Stomach (tissue), 9 donors: ENCODE measurements around the gene THSD7A. TPM values are rescaled to one million over a fixed set of nuclear protein-coding genes. Genes with fewer than 3 reads are reported as not detected.

Experiments
- DNase-seq, 2 donors: peaks; one replicate each; pipeline versions ENCODE4 v3.0.0 to v3.0.0-alpha.2; 2013 to 2019
- H3K27ac ChIP-seq, 5 donors: fragments of 200-600 bp in 4 of 5; sonication (generic) in 4 of 5; one replicate each; pipeline ENCODE4 v1.5.1; 2013 to 2019; ENCODE audit warnings: mild to moderate bottlenecking in 1 of 5, moderate library complexity in 1 of 5
- H3K27me3 ChIP-seq, 3 donors: fragments of 200-600 bp; sonication (generic); one replicate each; pipeline ENCODE4 v1.5.1; 2017 to 2019; ENCODE audit warnings: mixed run types in 1 of 3
- H3K36me3 ChIP-seq, 4 donors: fragments of 200-600 bp; sonication (generic); 1 replicate in 3 of 4; 2 replicates in 1 of 4; pipeline ENCODE4 v1.5.1; 2016 to 2019
- H3K4me1 ChIP-seq, 4 donors: fragments of 200-600 bp; sonication (generic); one replicate each; pipeline ENCODE4 v1.5.1; 2016 to 2019
- H3K4me3 ChIP-seq, 4 donors: fragments of 200-600 bp; sonication (generic) in 3 of 4; one replicate each; pipeline ENCODE4 v1.5.1; 2016 to 2019; ENCODE audit warnings: mild to moderate bottlenecking in 1 of 4
- H3K9me3 ChIP-seq, 4 donors: fragments of 200-600 bp; sonication (generic); one replicate each; pipeline ENCODE4 v1.5.1; 2016 to 2019
- CTCF ChIP-seq, 7 experiments: fragments of 450-650 bp in 4 of 7; fragments of 200-600 bp in 3 of 7; sonication (generic) in 3 of 7; IDR thresholded peaks; one replicate each; pipeline ENCODE4 v1.5.1; 2016 to 2019; ENCODE audit warnings: antibody characterized with exemption in 7 of 7, control low read depth in 2 of 7, mild to moderate bottlenecking in 1 of 7
- EP300 ChIP-seq: sonication (generic); formaldehyde crosslinking; IDR thresholded peaks from one replicate; pipeline ENCODE4 v1.6.1; 2017; ENCODE audit warnings: antibody characterized with exemption
- POLR2A ChIP-seq, 4 donors: fragments of 450-650 bp; IDR thresholded peaks; one replicate each; pipeline ENCODE4 v1.6.1; 2016; ENCODE audit warnings: antibody characterized with exemption in 4 of 4, control low read depth in 2 of 4, mild to moderate bottlenecking in 1 of 4, moderate library complexity in 1 of 4
- POLR2AphosphoS5 ChIP-seq, 3 donors: sonication (generic); formaldehyde crosslinking; IDR thresholded peaks; one replicate each; pipeline ENCODE4 v1.6.1; 2016; ENCODE audit warnings: antibody characterized with exemption in 3 of 3
- WGBS, 5 donors: extraction: QIAGEN DNeasy Blood & Tissue Kit in 3 of 5; methylation state at CpG; one replicate each; pipeline versions ENCODE4 v1.1.5 to v1.1.7; 2013 to 2018; 5-methylcytosine and 5-hydroxymethylcytosine counted together
- intact Hi-C: fragments of 100-400 bp; cut with DNase I; formaldehyde crosslinking; loops from one replicate; pipeline ENCODE4 v1.15.1; 2023; ENCODE audit warnings: low total_unique reads
- polyA plus RNA-seq, 3 donors: library from polyadenylated mRNA; stranded (reverse); fragments of 200-250 nt; gene quantifications; one replicate each; pipeline ENCODE4 v1.2.3, GENCODE V29; 2013
- total RNA-seq, 5 donors: library from RNA; depleted of rRNA; stranded (reverse); fragments of >200 nt; gene quantifications; one replicate each; pipeline versions ENCODE4 v1.1.0 to v1.2.3, GENCODE V29; 2014 to 2016
- donor health status: healthy with polysubstance abuse.
- donor health status: Bipolar disorder and iron deficiency.
- donor health status: healthy.

The THSD7A gene
- total and polyA plus RNA-seq, 8 donors: 0.06 to 13.2 (median 0.46) TPM; not detected in 1

DNA sequence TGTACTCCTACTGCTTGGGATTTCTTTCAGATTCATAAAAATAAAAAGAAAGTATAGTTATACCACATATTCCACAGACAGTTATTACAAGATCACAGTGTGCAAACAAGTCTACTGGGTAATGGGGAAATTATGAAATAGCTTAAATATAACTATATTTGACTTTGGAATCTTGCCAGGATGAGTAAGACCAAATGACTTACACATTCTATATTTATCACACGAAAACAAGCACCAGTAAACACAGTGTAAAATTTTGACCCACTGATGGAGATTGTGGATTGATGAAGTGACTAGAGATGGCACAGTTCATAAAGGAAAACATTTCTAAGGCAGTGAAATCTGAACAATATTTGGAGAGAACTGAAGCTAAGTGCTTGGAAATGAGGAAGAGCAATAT, 339.7 kb downstream of the THSD7A start:
- WGBS, 5 donors: 40 to 73% (median 59%) methylated on average over 1 of the region's 1 CpG
- intact Hi-C loops: no loop called here
- H3K27me3 ChIP-seq: no peaks in the 10 kb centered on the region
- H3K36me3 ChIP-seq: no peaks in the 10 kb centered on the region
- TF ChIP-seq CTCF (IDR thresholded peaks at IDR 0.05) (no peak), EP300 (no peak), POLR2A (IDR thresholded peaks at IDR 0.05) (no peak), POLR2AphosphoS5 (IDR thresholded peaks at IDR 0.05) (no peak)
- no peak overlapping the region for H3K27ac ChIP-seq
- H3K9me3 ChIP-seq: no peaks in the 10 kb centered on the region
- DNase-seq: no peak
- H3K4me1 ChIP-seq: no peaks in the 10 kb centered on the region
- no peak overlapping the region for H3K4me3 ChIP-seq

GRCh38 chr7:11491811-11492210, 340.2 kb downstream of the THSD7A start:
- Histone ChIP-seq H3K27ac (no peak overlapping the region), H3K4me3 (no peak overlapping the region), H3K4me1 (no peaks in the 10 kb centered on the region), H3K9me3 (no peaks in the 10 kb centered on the region), H3K27me3 (no peaks in the 10 kb centered on the region), H3K36me3 (no peaks in the 10 kb centered on the region)
- TF ChIP-seq CTCF (IDR thresholded peaks at IDR 0.05) (no peak), EP300 (no peak), POLR2A (IDR thresholded peaks at IDR 0.05) (no peak), POLR2AphosphoS5 (IDR thresholded peaks at IDR 0.05) (no peak)
- intact Hi-C loops: no loop called here
- 79 to 89% (median 83%) methylated on average over 4 of the region's 4 CpGs for WGBS, 5 donors
- no peak for DNase-seq

GRCh38 chr7:11489280-11489679, 342.7 kb downstream of the THSD7A start:
- intact Hi-C loops: no loop called here
- DNase-seq: no peak
- Histone ChIP-seq H3K4me3 (no peak overlapping the region), H3K27ac (no peak overlapping the region), H3K27me3 (no peaks in the 10 kb centered on the region), H3K4me1 (no peaks in the 10 kb centered on the region), H3K9me3 (no peaks in the 10 kb centered on the region), H3K36me3 (no peaks in the 10 kb centered on the region)
- no peak for TF ChIP-seq CTCF (IDR thresholded peaks at IDR 0.05)
- TF ChIP-seq POLR2A (IDR thresholded peaks at IDR 0.05): no peak
- no peak for TF ChIP-seq POLR2AphosphoS5 (IDR thresholded peaks at IDR 0.05)
- no peak for TF ChIP-seq EP300

DNA sequence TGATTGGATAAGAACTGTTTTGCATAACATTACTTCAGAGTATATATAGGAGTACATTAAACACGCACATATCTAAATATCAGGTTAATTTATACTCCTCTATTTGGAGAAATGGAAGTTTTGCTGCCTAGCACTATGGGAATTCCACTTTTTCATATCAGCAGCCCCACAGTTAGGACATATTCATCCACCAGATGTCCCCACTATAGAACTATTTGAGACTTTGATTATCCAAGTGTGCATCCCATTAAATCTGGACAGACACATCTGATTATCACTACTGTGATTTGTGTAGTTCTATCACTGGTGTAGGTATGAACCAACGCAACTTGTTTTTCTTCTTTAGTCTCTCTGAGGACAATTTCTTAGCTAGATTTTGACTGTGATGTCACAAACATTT, 345.7 kb downstream of the THSD7A start:
- 44 to 87% (median 75%) methylated on average over 2 of the region's 2 CpGs for WGBS, 5 donors
- H3K27ac ChIP-seq: no peak overlapping the region
- no peaks in the 10 kb centered on the region for H3K27me3 ChIP-seq
- intact Hi-C loops: no loop called here
- TF ChIP-seq CTCF (IDR thresholded peaks at IDR 0.05) (no peak), EP300 (no peak), POLR2AphosphoS5 (IDR thresholded peaks at IDR 0.05) (no peak), POLR2A (IDR thresholded peaks at IDR 0.05) (no peak)
- H3K36me3 ChIP-seq: no peaks in the 10 kb centered on the region
- no peaks in the 10 kb centered on the region for H3K4me1 ChIP-seq
- H3K4me3 ChIP-seq: no peak overlapping the region
- no peaks in the 10 kb centered on the region for H3K9me3 ChIP-seq
- DNase-seq: no peak

- Histone ChIP-seq H3K9me3 (no peaks in the 10 kb centered on the region), H3K27me3 (no peaks in the 10 kb centered on the region), H3K36me3 (no peaks in the 10 kb centered on the region), H3K4me1 (no peaks in the 10 kb centered on the region), H3K27ac (no peak overlapping the region), H3K4me3 (no peak overlapping the region)
- intact Hi-C loops: no loop called here
- TF ChIP-seq EP300: no peak
- TF ChIP-seq CTCF (IDR thresholded peaks at IDR 0.05): no peak
- no peak for TF ChIP-seq POLR2A (IDR thresholded peaks at IDR 0.05)
- TF ChIP-seq POLR2AphosphoS5 (IDR thresholded peaks at IDR 0.05): no peak
- peak in 1 of 2 donors; percentile 36 for DNase-seq
Measured at GRCh38 chr7:11485636-11486035, 346.4 kb downstream of the THSD7A start.
